GM23338 (cell line): ENCODE data around the gene CUX1.

Experiments
- CTCF ChIP-seq, 2 experiments: fragments of 200-600 bp in 1 of 2; sonication (generic) in 1 of 2; conservative IDR thresholded peaks; 2 replicates each; pipeline versions ENCODE4 v1.5.1 to v1.6.1; 2016 to 2017; ENCODE audit warnings: antibody characterized with exemption in 2 of 2, low read depth in 2 of 2, mild to moderate bottlenecking in 2 of 2, moderate library complexity in 1 of 2
- EZH2 ChIP-seq: fragments of 200-600 bp; sonication (generic); IDR thresholded peaks from one replicate; pipeline ENCODE4 v1.8.0; 2017; ENCODE audit warnings: antibody characterized with exemption, mild to moderate bottlenecking, low read depth; ENCODE audit not compliant: unreplicated experiment
- POLR2AphosphoS5 ChIP-seq: IDR thresholded peaks from 2 replicates; pipeline ENCODE4 v1.6.1; 2016; ENCODE audit warnings: antibody characterized with exemption, low read depth

- TF ChIP-seq CTCF (conservative IDR thresholded peaks at IDR 0.05; ENCODE audit: low read depth in 2 of 2) (no peak), POLR2AphosphoS5 (no peak), EZH2 (no peak)
Observed at GRCh38 chr7:101933688-101934121, 116.3 kb downstream of the CUX1 start.
